SU-DHL-6 (cell line): ENCODE data around the gene SLC7A10.
A peak's percentile ranks its signal among the peaks of the same experiment; 100 is the strongest.

Experiments used
- H2AFZ ChIP-seq: fragments of 200-600 bp; sonication (generic); 2 replicates; pipeline ENCODE4 v1.6.1; 2014; ENCODE audit warnings: low read depth, mild to moderate bottlenecking, moderate library complexity, mixed read lengths, antibody characterized with exemption, low read length; ENCODE audit not compliant: severe bottlenecking
- H3F3A ChIP-seq: fragments of 200-600 bp; shearing (Covaris generic); 2 replicates; pipeline ENCODE4 v1.6.0; 2016; ENCODE audit warnings: antibody characterized with exemption, mild to moderate bottlenecking; ENCODE audit not compliant: insufficient read depth
- H3K27ac ChIP-seq: fragments of 200-600 bp; sonication (generic); 2 replicates; pipeline ENCODE4 v1.5.1; 2016; ENCODE audit warnings: low read depth, mild to moderate bottlenecking, low read length, moderate library complexity, mixed read lengths
- H3K27me3 ChIP-seq: fragments of 200-600 bp; sonication (generic), shearing (Covaris generic); 2 replicates; pipeline ENCODE4 v1.6.0; 2014; ENCODE audit warnings: mild to moderate bottlenecking, low read length
- H3K36me3 ChIP-seq: fragments of 200-600 bp; sonication (generic); 2 replicates; pipeline ENCODE4 v1.6.1; 2014; ENCODE audit warnings: mild to moderate bottlenecking, low read length, mixed read lengths
- H3K4me2 ChIP-seq: fragments of 300-600, 200-600 bp; shearing (Covaris generic), sonication (generic); 2 replicates; pipeline ENCODE4 v1.6.0; 2014; ENCODE audit warnings: low read length, low read depth, mild to moderate bottlenecking; ENCODE audit not compliant: poor library complexity, severe bottlenecking
- H3K4me3 ChIP-seq: fragments of 200-600 bp; sonication (generic); 2 replicates; pipeline ENCODE4 v1.5.1; 2014; ENCODE audit warnings: antibody characterized with exemption, low read length, mild to moderate bottlenecking, mixed read lengths; ENCODE audit not compliant: insufficient read depth, poor library complexity, severe bottlenecking
- H3K79me2 ChIP-seq: fragments of 200-600 bp; sonication (generic); 2 replicates; pipeline ENCODE4 v1.6.1; 2014; ENCODE audit warnings: mild to moderate bottlenecking, low read length, moderate library complexity; ENCODE audit not compliant: insufficient read depth
- H3K9ac ChIP-seq: fragments of 200-600 bp; sonication (generic); 2 replicates; pipeline ENCODE4 v1.7.0; 2014; ENCODE audit warnings: mild to moderate bottlenecking, low read length
- H3K9me2 ChIP-seq: fragments of 200-600 bp; sonication (generic); replicated peaks from 2 replicates; pipeline ENCODE4 v1.6.1; 2014; ENCODE audit warnings: low read length; ENCODE audit not compliant: insufficient read depth
- H3K9me3 ChIP-seq: fragments of 200-600 bp; sonication (generic); 2 replicates; pipeline ENCODE4 v1.6.1; 2014; ENCODE audit warnings: low read length, mixed read lengths; ENCODE audit not compliant: insufficient read depth
- H4K20me1 ChIP-seq: fragments of 200-600 bp; sonication (generic); 2 replicates; pipeline ENCODE4 v1.6.1; 2014; ENCODE audit warnings: low read depth, mild to moderate bottlenecking, antibody characterized with exemption, low read length, moderate library complexity, mixed read lengths
- CTCF ChIP-seq: fragments of 200-600 bp; sonication (generic); IDR thresholded peaks from one replicate; pipeline ENCODE4 v1.5.1; 2017; ENCODE audit warnings: antibody characterized with exemption, mild to moderate bottlenecking, low read length, moderate library complexity; ENCODE audit not compliant: insufficient read depth, poor library complexity, severe bottlenecking
- EZH2phosphoT487 ChIP-seq: fragments of 200-600 bp; sonication (generic), shearing (Covaris generic); conservative IDR thresholded peaks from 2 replicates; pipeline ENCODE4 v1.6.1; 2018; ENCODE audit warnings: mild to moderate bottlenecking, antibody characterized with exemption, low read length, moderate library complexity, mixed read lengths

SLC7A10 gene

GRCh38 chr19:33187183-33187540, 38.5 kb downstream of the SLC7A10 start:
- Histone ChIP-seq H3K9me3 (no peaks in the 10 kb centered on the region), H3K36me3 (no peaks in the 10 kb centered on the region), H3K4me2 (no peak overlapping the region), H3K9ac (no peak overlapping the region), H3K27ac (no peak overlapping the region), H3K79me2 (no peaks in the 10 kb centered on the region), H4K20me1 (no peaks in the 10 kb centered on the region), H3K9me2 (no peaks in the 10 kb centered on the region), H3F3A (no peaks in the 10 kb centered on the region), H3K27me3 (no peaks in the 10 kb centered on the region), H3K4me3 (no peak overlapping the region), H2AFZ (no peak overlapping the region)
- TF ChIP-seq EZH2phosphoT487 = no peak
- no peak for TF ChIP-seq CTCF

- Histone ChIP-seq H2AFZ (no peak overlapping the region), H3K9me2 (no peaks in the 10 kb centered on the region), H4K20me1 (no peaks in the 10 kb centered on the region), H3K27me3 (no peaks in the 10 kb centered on the region), H3K4me2 (no peak overlapping the region), H3K79me2 (no peaks in the 10 kb centered on the region), H3F3A (no peaks in the 10 kb centered on the region), H3K4me3 (no peak overlapping the region), H3K27ac (no peak overlapping the region), H3K36me3 (no peaks in the 10 kb centered on the region), H3K9me3 (no peaks in the 10 kb centered on the region), H3K9ac (no peak overlapping the region)
- TF ChIP-seq CTCF (no peak), EZH2phosphoT487 (no peak)
Observed at GRCh38 chr19:33186431-33187182, 39.0 kb downstream of the SLC7A10 start.

- Histone ChIP-seq H3K9me2 (no peaks in the 10 kb centered on the region), H3K9ac (peak overlapping the region; percentile 92), H3K27me3 (no peaks in the 10 kb centered on the region), H3K4me3 (peak overlapping the region; percentile 49), H3K27ac (no peak overlapping the region), H3K36me3 (no peaks in the 10 kb centered on the region), H4K20me1 (no peaks in the 10 kb centered on the region), H3K79me2 (no peaks in the 10 kb centered on the region), H3K9me3 (no peaks in the 10 kb centered on the region), H2AFZ (peak overlapping the region; percentile 21), H3F3A (no peaks in the 10 kb centered on the region), H3K4me2 (peak overlapping the region; percentile 59)
- TF ChIP-seq CTCF (no peak), EZH2phosphoT487 (no peak)
Observed at GRCh38 chr19:33177417-33177979, 48.2 kb downstream of the SLC7A10 start.
